ENCODE measurements around the gene GPC5.

The GPC5 gene

GRCh38 chr13:91965511-91965910 is 567.1 kb downstream of the GPC5 start:
- DNase-seq (ENCODE audit: low read depth in 2 of 2), result no peak

GRCh38 chr13:91978571-91978970 is 580.1 kb downstream of the GPC5 start:
- no peak for DNase-seq (ENCODE audit: low read depth in 2 of 2)

DNA sequence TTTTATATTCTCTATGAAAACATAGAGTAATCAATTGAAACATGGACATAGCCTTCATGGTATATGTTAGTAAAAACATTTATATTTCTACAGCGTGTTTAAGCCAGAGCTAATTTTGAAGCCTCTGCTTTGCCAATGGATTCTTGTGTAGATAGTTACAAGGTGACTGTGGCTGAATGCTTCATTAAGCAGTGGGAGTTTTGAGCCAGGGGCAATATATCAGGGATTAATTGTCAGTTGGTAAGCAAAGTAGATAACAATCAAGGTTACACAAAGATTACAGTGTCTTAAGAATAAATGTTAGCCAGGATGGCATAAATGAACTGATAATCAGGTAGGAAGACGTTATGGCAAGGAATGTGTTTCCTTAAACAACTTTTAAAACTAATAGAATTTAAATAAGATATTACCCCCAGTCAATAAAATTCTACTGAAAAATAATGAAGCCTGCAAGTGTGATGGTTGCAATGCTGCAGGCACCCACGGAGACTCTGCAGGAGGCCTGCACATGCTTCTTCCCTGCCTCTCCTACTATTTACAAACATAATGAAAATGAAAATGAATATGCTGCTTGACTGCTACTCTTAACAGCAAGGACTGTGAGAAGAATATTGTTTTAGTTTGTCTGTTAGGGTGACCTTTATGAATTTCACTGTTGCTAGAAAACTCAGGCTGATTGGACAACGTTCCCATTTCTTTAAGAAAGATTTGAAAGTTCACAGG is 588.5 kb downstream of the GPC5 start:
- no peak for DNase-seq (ENCODE audit: low read depth in 2 of 2)

DNA sequence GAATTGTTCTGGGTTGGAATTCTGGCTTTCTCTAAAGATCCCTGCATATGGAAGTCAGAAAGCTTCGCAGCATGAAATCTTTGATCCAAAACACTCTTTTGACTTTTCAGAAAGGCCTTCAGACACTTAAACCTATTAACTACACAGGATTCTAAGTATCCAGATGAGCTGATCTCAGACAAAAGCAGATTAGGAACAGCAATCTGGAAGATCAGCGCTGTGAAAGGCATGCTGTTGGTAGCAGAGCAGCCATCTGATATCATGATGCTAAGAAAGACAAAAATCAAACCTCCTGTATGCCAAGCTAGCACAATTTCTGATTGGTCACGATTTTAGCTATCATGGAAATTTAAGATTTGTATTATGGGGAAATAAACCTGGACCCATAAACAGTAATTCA is 589.9 kb downstream of the GPC5 start:
- no peak for DNase-seq (ENCODE audit: low read depth in 2 of 2)

DNA sequence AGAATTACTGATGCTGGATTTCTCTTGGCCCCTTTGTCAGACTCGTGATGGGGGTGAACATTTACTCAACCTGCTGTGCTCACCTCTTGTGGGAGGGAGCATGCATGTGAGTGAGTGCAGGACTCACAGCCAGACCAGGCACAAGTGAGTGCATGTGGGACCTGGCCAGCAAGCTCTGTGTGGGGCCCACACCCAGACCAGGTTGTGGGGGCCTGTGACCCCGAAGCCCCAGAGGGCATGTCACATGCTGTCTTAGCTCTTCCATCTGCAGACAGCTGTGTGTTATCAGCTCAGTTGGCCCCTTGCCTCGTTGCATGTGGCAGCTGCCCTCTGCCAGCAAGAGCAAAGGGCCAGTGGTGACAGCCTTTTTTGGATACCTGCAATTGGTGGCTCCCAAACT is 614.4 kb downstream of the GPC5 start:
- DNase-seq (ENCODE audit: low read depth in 2 of 2), result no peak

DNA sequence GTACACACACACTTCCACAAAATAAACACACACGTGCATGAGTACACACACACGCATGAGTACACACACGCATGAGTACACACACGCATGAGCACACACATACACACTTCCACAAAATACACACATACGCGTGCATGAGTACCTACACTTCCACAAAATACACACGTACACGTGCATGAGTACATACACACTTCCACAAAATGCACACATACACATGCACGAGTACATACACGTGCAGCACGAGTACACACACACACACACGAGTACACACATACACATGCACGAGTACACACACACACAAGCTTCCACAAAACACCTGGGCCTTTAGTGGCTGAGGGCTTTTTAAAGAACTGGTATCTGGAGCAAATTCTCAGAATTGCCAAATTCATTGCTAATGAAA is 619.3 kb downstream of the GPC5 start:
- no peak for DNase-seq (ENCODE audit: low read depth in 2 of 2)

- DNase-seq (ENCODE audit: low read depth in 2 of 2), result no peak
These were observed 630.3 kb downstream of the GPC5 start for GRCh38 chr13:92028695-92029094.

DNA sequence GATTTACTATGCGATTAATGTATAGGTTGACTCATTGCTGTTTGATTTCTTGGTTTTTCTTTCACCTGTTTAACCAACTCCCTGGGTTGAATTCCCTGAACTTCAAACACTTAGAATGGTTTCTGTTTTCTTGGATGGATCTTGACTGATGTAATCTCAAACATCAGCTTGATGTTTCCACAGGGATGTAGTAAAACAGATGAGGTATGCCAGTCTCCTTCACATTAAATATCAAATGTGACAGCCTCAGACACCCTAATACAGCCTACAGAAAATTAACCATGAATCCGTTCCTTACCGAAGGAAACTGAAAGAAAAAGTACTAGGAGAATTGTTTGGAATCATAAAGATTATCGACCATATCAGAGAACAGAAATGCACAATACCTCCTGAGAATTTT is 631.2 kb downstream of the GPC5 start:
- DNase-seq (ENCODE audit: low read depth in 2 of 2), result no peak

GRCh38 chr13:92038905-92039304 is 640.5 kb downstream of the GPC5 start:
- DNase-seq (ENCODE audit: low read depth in 2 of 2), result no peak

GRCh38 chr13:92042522-92042921 is 644.1 kb downstream of the GPC5 start:
- DNase-seq (ENCODE audit: low read depth in 2 of 2), result no peak

DNA sequence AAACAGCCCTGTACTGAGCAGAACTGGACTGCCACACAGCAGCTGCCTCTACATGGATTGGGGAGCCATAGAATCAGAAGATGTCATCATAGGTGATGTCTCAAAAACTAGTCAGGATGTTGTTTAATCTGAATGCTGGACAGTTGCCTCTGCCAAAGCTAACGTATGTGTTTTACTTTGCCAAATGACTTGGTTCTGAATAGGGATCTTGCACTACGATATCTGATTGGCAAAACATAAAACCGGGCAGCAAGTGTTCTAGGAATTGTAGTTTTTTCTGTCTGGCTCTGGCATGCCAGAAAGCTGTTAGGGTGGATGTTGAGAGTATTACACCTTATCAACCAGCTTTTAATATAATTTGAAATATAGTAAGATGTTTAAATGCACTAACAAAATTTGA is 645.9 kb downstream of the GPC5 start:
- no peak for DNase-seq (ENCODE audit: low read depth in 2 of 2)

- no peak for DNase-seq (ENCODE audit: low read depth in 2 of 2)
These were observed 656.0 kb downstream of the GPC5 start for GRCh38 chr13:92054389-92054788.

DNA sequence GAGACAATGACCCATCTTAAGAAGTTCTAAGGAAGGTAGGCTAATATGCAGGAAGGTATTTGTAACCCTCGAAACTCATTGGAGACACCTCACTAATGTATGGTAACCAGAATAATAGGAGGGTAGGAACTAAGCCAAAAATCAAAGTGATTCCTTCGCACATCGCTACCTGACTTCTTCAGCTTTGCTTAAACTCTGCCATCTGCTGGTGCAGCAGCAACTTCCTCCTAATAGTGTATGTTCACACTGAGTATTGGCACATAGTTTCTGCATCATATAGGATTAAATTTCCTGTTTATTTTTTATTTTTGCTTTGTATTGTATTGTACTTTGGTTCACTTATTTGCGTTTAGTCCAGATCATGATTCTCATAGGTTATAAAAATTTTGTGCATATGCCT is 676.2 kb downstream of the GPC5 start:
- no peak for DNase-seq (ENCODE audit: low read depth in 2 of 2)

- DNase-seq (ENCODE audit: low read depth in 2 of 2), result no peak
These were observed 699.0 kb downstream of the GPC5 start for GRCh38 chr13:92097337-92097903.

DNA sequence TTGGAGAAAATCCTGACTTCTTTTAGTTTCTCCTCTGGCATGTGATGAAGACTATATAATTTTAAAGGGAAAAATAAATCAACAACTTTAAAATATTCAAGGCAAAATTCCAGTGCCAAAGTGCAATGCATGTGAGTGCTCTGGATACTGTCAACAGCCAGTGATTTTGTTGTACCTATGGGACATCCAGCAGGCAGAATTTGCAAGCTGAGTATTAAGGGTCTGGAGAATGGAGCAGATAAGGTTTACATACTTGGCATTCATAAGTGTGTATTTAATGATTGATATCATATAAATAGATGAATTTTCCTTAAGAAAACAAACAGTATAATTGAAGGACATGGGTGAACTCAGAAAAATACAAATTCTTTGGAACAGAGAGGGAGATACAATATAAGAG is 703.4 kb downstream of the GPC5 start:
- DNase-seq (ENCODE audit: low read depth in 2 of 2), result no peak

DNA sequence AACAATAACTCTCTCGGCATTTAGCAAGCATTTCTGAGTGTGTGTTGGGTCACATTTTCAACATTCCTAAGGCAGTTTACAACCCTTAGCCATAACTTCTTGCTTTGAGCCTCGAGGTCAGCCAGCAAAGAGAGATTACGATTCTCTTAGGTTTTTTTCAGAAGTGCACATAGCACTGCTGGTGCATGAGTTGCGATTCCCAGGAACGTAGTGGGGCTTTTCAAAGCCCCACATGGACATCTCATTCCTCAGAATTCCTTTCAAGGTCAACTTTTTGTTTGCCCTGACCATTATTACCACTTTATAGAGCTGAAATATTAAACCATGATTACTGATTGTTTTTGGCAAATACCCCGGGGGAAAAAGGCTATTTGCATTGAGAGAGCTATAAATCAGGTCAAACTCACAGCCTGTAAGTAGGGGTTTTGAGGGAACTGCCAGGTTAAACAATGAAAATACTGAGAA is 705.3 kb downstream of the GPC5 start:
- no peak for DNase-seq (ENCODE audit: low read depth in 2 of 2)

DNA sequence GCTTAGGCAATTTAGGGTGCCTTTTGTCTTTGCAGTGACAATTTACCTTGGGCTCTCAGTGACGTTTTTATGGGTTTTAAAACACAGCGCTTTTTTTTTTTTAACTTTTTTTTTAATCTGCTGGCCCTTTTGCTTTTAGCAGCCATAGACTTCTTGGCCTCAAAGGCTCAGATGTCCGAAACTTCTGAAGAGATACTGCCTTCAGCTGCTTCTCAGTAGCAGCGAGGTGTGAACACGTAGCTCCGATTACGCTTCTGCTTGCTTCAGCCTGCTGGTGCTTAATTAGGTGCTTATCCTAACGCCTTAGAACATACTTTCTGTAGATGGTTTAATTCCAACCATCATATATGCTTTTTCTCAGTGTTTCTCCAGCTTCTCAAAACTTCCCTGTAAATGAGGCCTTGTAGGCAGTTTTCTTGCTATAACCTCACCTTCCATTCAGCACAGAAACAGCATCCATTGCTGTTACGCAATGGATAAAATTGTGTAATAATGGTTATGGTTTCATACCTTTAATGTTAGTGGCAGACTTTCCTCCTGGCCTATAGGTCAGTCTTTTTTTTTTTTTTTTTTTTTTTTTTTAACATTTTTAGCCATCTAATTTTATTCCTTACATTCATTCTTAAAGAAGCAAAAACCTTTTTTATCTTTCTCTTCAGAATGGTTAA is 723.9 kb downstream of the GPC5 start:
- DNase-seq (ENCODE audit: low read depth in 2 of 2), result no peak

DNA sequence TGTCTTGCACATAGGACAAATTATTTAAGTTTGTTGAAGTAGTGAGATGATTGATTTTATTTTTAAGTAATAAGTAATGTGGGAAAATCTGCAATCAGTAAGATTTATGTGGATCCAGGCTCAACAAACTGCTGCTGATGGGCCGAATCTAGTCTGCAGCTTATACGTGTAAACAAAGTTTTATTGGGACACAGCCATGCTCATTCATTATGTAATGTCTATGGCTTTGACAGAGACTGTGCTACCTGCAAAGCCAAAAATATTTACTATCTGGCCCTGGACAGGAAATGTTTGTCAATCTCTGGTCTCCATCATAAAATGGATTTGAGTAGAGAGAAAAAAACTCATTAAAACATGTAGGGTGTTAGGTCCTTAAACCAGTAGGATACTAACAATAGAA is 728.0 kb downstream of the GPC5 start:
- DNase-seq (ENCODE audit: low read depth in 2 of 2), result no peak

DNA sequence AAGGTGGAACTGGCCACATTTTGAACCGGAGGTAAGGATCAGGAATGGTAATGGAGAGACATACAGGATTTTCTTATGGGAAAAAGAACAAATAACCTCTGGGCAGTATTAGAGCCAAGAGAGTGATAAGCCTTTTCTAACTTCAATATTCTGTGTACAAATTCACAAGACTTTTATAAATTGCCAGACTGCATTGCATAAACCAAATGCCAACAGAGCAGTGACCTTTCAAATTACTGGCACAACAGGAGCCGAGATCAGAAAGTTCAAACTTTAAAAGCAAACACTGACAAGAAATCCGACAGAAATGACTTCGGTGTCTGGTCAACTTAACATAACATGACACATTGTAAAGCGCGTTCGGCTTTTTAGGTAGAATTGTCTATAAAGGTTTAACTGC is 737.1 kb downstream of the GPC5 start:
- DNase-seq (ENCODE audit: low read depth in 2 of 2), result no peak

GRCh38 chr13:92136449-92137155 is 738.2 kb downstream of the GPC5 start:
- no peak for DNase-seq (ENCODE audit: low read depth in 2 of 2)

DNA sequence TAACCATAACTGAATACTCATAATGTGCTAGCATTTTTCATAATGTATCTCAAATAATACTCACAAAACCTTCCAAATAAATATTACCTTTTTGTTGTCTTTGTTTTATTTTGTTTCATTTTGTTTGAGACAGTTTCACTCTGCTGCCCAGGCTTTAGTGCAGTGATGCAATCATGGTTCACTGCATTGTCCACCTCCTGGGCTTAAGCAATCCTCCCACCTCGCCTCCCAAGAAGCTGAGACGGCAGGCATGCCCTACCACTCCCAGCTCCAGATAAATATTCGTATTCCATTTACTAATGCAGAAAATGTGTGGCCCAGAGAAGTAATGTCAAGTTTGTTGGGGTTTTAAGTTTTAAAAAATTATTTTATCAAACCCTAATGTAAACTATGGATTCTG is 739.1 kb downstream of the GPC5 start:
- no peak for DNase-seq (ENCODE audit: low read depth in 2 of 2)

DNA sequence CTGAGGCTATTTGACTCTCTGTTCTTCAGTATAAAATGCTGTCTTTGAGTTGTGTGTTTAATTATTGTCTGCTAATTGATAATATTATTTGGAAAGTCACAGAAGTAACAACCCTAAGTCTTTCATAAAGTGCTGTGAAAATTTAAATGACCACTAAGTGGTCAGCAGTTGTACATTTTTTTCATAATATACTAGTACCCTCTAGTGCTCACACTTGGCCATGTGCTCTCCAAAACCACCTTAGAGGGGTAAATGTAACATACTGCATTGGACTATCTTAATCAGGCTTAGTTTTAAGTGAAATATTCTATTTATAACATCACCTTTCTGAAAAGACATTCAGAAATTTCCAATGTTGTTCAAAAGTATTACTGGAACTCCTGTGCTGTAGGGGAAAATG is 745.3 kb downstream of the GPC5 start:
- DNase-seq (ENCODE audit: low read depth in 2 of 2), result no peak

GRCh38 chr13:92150606-92151005 is 752.2 kb downstream of the GPC5 start:
- DNase-seq (ENCODE audit: low read depth in 2 of 2), result no peak
